Loucy (cell line): ENCODE measurements around the gene UNC45A.

Source experiments
- H2AFZ ChIP-seq: fragments of 200-600 bp; sonication (generic); 2 replicates; pipeline ENCODE4 v1.6.0; 2016; ENCODE audit warnings: antibody characterized with exemption, mild to moderate bottlenecking, low read length, moderate library complexity
- H3F3A ChIP-seq: fragments of 200-600 bp; 2 replicates; pipeline ENCODE4 v1.6.0; 2016; ENCODE audit warnings: antibody characterized with exemption, low read depth, mild to moderate bottlenecking
- H3K27me3 ChIP-seq: fragments of 200-600 bp; sonication (generic); 2 replicates; pipeline ENCODE4 v1.6.1; 2014; ENCODE audit warnings: low read length, mild to moderate bottlenecking; ENCODE audit not compliant: insufficient read depth, poor library complexity, severe bottlenecking
- H3K36me3 ChIP-seq: fragments of 200-600 bp; sonication (generic); 2 replicates; pipeline ENCODE4 v1.6.1; 2016; ENCODE audit warnings: low read length; ENCODE audit not compliant: insufficient read depth
- H3K4me1 ChIP-seq: fragments of 200-600 bp; sonication (generic); 2 replicates; pipeline ENCODE4 v1.5.1; 2014; ENCODE audit warnings: low read length, mild to moderate bottlenecking; ENCODE audit not compliant: insufficient read depth, poor library complexity, severe bottlenecking
- H3K4me2 ChIP-seq: fragments of 200-600 bp; sonication (generic); 2 replicates; pipeline ENCODE4 v1.6.0; 2014; ENCODE audit warnings: antibody characterized with exemption, low read length, low read depth, mild to moderate bottlenecking; ENCODE audit not compliant: poor library complexity, severe bottlenecking
- H3K4me3 ChIP-seq: fragments of 200-600 bp; sonication (generic); 2 replicates; pipeline ENCODE4 v1.5.1; 2014; ENCODE audit warnings: low read length, mild to moderate bottlenecking, mixed read lengths; ENCODE audit not compliant: poor library complexity, severe bottlenecking
- H3K79me2 ChIP-seq: fragments of 200-600 bp; sonication (generic); 2 replicates; pipeline ENCODE4 v1.6.1; 2014; ENCODE audit warnings: low read length; ENCODE audit not compliant: insufficient read depth
- H3K9ac ChIP-seq: fragments of 200-600 bp; sonication (generic); 2 replicates; pipeline ENCODE4 v1.6.0; 2014; ENCODE audit warnings: mild to moderate bottlenecking, low read depth, low read length, moderate library complexity; ENCODE audit not compliant: poor library complexity, severe bottlenecking
- H3K9me2 ChIP-seq: fragments of 200-600 bp; sonication (generic); replicated peaks from 2 replicates; pipeline ENCODE4 v1.6.1; 2016; ENCODE audit warnings: low read depth, low read length, mixed read lengths
- H3K9me3 ChIP-seq: fragments of 200-600 bp; sonication (generic); 2 replicates; pipeline ENCODE4 v1.6.1; 2014; ENCODE audit warnings: mild to moderate bottlenecking, antibody characterized with exemption, low read length, low read depth; ENCODE audit not compliant: insufficient read depth
- H4K20me1 ChIP-seq: fragments of 200-600 bp; sonication (generic); 2 replicates; pipeline ENCODE4 v1.6.0; 2014; ENCODE audit warnings: antibody characterized with exemption, low read length, mild to moderate bottlenecking; ENCODE audit not compliant: insufficient read depth, poor library complexity, severe bottlenecking
- EZH2phosphoT487 ChIP-seq: fragments of 200-600 bp; IDR thresholded peaks from 2 replicates; pipeline ENCODE4 v1.6.1; 2018; ENCODE audit warnings: antibody characterized with exemption, mild to moderate bottlenecking, moderate library complexity, borderline replicate concordance
- TF ChIP-seq, protein P1 (sequence below): fragments of 200-600 bp; sonication (generic); conservative IDR thresholded peaks from 2 replicates; pipeline ENCODE4 v1.5.1; 2014; ENCODE audit warnings: mild to moderate bottlenecking, antibody characterized with exemption, low read length

Gene UNC45A

DNA sequence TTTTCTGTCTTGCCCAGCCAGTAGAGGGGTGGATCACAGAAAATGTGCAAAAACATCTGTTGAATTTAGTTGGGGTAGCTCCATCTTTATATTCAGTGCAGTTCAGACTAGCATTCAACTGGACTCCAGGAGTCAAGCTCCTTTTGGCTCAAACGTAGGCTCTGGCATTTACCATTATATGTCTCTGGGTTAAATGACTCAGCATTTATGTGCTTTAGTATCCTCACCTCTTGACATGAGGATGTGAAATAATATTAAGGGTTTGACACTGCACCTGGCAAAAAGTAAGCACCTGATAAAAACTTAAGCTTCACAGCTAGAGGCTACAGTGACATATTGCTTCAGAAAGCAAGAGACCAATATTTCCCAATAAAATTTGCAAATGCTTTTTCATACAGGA is 44.5 kb downstream of the UNC45A start:
- Histone ChIP-seq H3K4me3 (no peak overlapping the region), H3K4me2 (no peak overlapping the region), H3K4me1 (no peaks in the 10 kb centered on the region), H3K79me2 (peaks cover 21% of the 10 kb centered on the region), H4K20me1 (peaks cover 2% of the 10 kb centered on the region), H3F3A (no peaks in the 10 kb centered on the region), H3K9me2 (no peaks in the 10 kb centered on the region), H3K9ac (no peak overlapping the region), H3K27me3 (no peaks in the 10 kb centered on the region), H3K9me3 (no peaks in the 10 kb centered on the region), H3K36me3 (peaks cover 95% of the 10 kb centered on the region), H2AFZ (no peak overlapping the region)
- TF ChIP-seq EZH2phosphoT487 = no peak

DNA sequence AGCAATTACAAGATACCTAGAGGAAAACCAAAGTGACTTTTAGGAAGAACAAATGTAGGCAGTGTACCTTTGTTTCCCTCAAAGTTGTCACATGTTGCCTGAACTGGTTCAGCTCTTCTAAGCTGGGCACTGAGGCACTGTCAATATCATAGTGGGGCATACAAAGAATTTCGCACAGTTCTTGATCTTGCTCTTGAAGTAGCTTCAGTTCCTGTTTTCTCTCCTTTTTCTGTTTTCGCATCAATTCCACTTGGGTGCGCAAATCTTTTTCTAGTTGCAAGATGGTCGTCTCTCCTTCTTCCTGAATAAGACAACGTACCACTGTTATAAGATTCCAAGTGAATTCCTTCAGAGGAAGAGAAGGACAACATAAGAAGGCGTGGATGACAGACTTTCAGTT is 46.6 kb downstream of the UNC45A start:
- Histone ChIP-seq H3K9me3 (no peaks in the 10 kb centered on the region), H3K27me3 (no peaks in the 10 kb centered on the region), H3K4me3 (no peak overlapping the region), H3K36me3 (peaks cover 81% of the 10 kb centered on the region), H4K20me1 (peaks cover 19% of the 10 kb centered on the region), H2AFZ (no peak overlapping the region), H3K9ac (no peak overlapping the region), H3F3A (no peaks in the 10 kb centered on the region), H3K79me2 (peaks cover 41% of the 10 kb centered on the region), H3K4me2 (no peak overlapping the region), H3K4me1 (peaks cover 4% of the 10 kb centered on the region), H3K9me2 (no peaks in the 10 kb centered on the region)
- TF ChIP-seq, protein P1, sequence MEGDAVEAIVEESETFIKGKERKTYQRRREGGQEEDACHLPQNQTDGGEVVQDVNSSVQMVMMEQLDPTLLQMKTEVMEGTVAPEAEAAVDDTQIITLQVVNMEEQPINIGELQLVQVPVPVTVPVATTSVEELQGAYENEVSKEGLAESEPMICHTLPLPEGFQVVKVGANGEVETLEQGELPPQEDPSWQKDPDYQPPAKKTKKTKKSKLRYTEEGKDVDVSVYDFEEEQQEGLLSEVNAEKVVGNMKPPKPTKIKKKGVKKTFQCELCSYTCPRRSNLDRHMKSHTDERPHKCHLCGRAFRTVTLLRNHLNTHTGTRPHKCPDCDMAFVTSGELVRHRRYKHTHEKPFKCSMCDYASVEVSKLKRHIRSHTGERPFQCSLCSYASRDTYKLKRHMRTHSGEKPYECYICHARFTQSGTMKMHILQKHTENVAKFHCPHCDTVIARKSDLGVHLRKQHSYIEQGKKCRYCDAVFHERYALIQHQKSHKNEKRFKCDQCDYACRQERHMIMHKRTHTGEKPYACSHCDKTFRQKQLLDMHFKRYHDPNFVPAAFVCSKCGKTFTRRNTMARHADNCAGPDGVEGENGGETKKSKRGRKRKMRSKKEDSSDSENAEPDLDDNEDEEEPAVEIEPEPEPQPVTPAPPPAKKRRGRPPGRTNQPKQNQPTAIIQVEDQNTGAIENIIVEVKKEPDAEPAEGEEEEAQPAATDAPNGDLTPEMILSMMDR = no peak
- no peak for TF ChIP-seq EZH2phosphoT487

DNA sequence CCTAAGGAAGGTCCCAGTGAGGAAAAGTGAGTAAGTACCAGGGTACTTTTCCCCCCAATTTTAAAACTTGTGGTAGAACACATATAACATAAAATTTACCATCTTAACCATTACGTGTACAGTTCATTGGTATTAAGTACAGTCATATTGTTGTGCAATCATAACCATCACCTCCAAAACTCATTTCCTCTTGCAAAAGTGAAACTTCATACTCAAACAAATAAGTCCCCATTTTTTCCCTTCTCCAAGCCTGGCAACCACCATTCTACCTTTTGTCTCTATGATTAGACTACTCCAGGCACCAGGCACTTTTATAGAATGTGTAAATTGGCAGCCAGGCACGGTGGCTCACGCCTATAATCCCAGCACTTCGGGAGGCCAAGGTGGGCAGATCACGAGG is 47.0 kb downstream of the UNC45A start:
- no peak overlapping the region for H3K9ac ChIP-seq
- H3F3A ChIP-seq = no peaks in the 10 kb centered on the region
- peaks cover 8% of the 10 kb centered on the region for H3K4me1 ChIP-seq
- H3K9me2 ChIP-seq = no peaks in the 10 kb centered on the region
- H4K20me1 ChIP-seq = peaks cover 23% of the 10 kb centered on the region
- no peaks in the 10 kb centered on the region for H3K9me3 ChIP-seq
- H2AFZ ChIP-seq = no peak overlapping the region
- peaks cover 76% of the 10 kb centered on the region for H3K36me3 ChIP-seq
- H3K79me2 ChIP-seq = peaks cover 46% of the 10 kb centered on the region
- no peak overlapping the region for H3K4me3 ChIP-seq
- TF ChIP-seq EZH2phosphoT487 = no peak
- TF ChIP-seq, protein P1 = no peak
- no peak overlapping the region for H3K4me2 ChIP-seq
- H3K27me3 ChIP-seq = no peaks in the 10 kb centered on the region

DNA sequence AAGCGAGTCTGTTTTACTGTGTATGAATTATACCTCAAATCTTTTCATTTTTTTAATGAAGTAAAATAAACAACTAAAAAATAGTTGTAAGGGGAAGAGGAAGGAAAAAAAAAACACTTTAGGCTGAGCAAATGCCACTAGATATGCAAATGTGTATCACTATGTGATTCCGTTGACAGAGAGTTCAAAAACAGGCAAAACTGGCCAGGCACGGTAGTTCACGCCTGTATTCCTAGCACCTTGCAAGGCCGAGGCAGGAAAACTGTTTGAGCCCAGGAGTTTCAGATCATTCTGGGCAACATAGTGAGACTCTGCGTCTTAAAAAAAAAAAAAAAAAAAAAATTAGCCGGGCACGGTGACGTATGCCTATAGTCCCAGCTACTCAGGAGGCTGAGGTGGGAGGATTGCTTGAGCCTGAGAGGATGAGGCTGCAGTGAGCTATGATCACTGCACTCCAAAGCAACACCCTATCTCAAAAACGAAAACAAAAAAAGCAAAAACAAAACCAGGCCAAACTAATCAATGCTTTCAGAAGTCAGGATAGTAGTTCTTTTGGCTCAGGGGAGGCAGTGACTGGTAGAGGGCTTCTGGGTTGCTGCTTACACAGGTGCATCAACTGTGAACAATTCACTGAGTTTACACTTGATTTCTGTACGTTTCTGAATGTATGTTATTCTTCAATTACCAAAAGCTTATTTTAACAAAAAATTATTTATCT is 51.9 kb downstream of the UNC45A start:
- H3K27me3 ChIP-seq = no peaks in the 10 kb centered on the region
- peaks cover 41% of the 10 kb centered on the region for H3K4me1 ChIP-seq
- H2AFZ ChIP-seq = no peak overlapping the region
- peak overlapping the region; percentile 67 for H3K4me3 ChIP-seq
- H3K9me2 ChIP-seq = no peaks in the 10 kb centered on the region
- H3K36me3 ChIP-seq = peaks cover 31% of the 10 kb centered on the region
- peaks cover 93% of the 10 kb centered on the region for H3K79me2 ChIP-seq
- no peaks in the 10 kb centered on the region for H3F3A ChIP-seq
- TF ChIP-seq, protein P1 = no peak
- TF ChIP-seq EZH2phosphoT487 = no peak
- H3K9me3 ChIP-seq = no peaks in the 10 kb centered on the region
- H4K20me1 ChIP-seq = peaks cover 51% of the 10 kb centered on the region
- peak overlapping the region; percentile 85 for H3K4me2 ChIP-seq
- H3K9ac ChIP-seq = peak overlapping the region; percentile 32
